ENCODE measurements around the gene RCN2. TPM values are rescaled to one million over a fixed set of nuclear protein-coding genes. Genes with fewer than 3 reads are reported as not detected.

The RCN2 gene
- total and polyA plus RNA-seq, 2 of the 8 experiments (the other 6 are each of a cell fraction or from before 2014, with no cell fraction given): 65.6 to 137 TPM

DNA sequence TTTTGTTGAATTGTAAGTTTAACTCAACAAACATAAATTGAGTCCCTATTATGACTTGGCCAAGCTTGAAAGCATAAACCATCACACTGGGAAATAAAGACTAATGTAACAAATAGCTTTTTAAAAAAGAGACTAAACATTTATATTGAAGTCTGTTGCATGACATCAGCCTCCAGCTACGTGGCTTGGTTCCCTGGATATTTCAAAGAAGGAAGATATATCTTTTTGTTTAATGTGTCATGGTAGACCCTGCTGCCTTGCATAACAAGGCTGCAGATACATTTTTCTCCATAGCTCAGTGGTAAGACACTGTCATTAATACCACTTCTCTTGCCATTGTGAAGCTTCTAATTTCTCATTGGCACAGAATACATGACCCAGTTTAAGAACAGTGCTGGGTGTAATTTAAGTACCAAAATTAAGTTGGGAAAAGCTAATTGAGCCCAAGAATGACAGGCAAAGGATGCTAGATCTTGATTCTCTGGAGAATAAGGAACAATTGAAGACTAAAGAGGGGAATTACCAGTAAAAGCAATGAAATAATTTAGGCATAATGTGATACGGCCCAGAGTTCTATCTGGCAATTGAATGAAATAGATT lies 14.0 kb downstream of the RCN2 start:
- Histone ChIP-seq H4K8ac (ENCODE audit: extremely low read depth, insufficient read depth, low read length) (no peak overlapping the region), H2BK15ac (ENCODE audit: low read length) (no peak overlapping the region), H4K5ac (ENCODE audit: insufficient read length, low read depth, low read length) (no peak overlapping the region), H3K36me3 (ENCODE audit: control insufficient read depth in 2 of 4, insufficient read depth in 4 of 4, low read length in 3 of 4) (peaks cover 7 to 75% (median 36%) of the 10 kb centered on the region in 4 experiments), H3K9me3 (ENCODE audit: insufficient read depth in 2 of 2, low read depth in 1 of 2, low read length in 1 of 2) (no peaks in the 10 kb centered on the region), H3K23ac (ENCODE audit: insufficient read length) (no peak overlapping the region), H3K9ac (replicated peaks in 1 of 4; ENCODE audit: extremely low read depth in 1 of 4, low read depth in 3 of 4, low read length in 3 of 4) (no peak overlapping the region), H3K4me3 (ENCODE audit: extremely low read depth in 1 of 4, insufficient read depth in 2 of 4, low read depth in 3 of 4, low read length in 4 of 4) (no peak overlapping the region), H3K18ac (ENCODE audit: extremely low read depth, low read length) (no peak overlapping the region), H3K27ac (ENCODE audit: low read depth, low read length) (no peak overlapping the region), H2AFZ (ENCODE audit: low read length) (no peak overlapping the region), H3K4me1 (replicated peaks in 1 of 4; ENCODE audit: control insufficient read depth in 3 of 4, insufficient read depth in 4 of 4, low read length in 3 of 4) (peaks cover 0 to 4% (median 1%) of the 10 kb centered on the region in 4 experiments; a peak in 2 of 7 replicates), H3K23me2 (ENCODE audit: low read depth, low read length) (no peaks in the 10 kb centered on the region), H3K79me2 (ENCODE audit: control insufficient read depth in 1 of 2, insufficient read depth in 2 of 2, low read length in 2 of 2) (peaks cover 0 to 4% of the 10 kb centered on the region in 2 experiments; a peak in 2 of 4 replicates), H3K14ac (ENCODE audit: insufficient read length) (no peak overlapping the region), H2BK5ac (ENCODE audit: low read depth, low read length) (no peak overlapping the region), H3K4me2 (ENCODE audit: insufficient read depth in 1 of 2, low read depth in 2 of 2, low read length in 2 of 2) (no peak overlapping the region), H3K56ac (replicated peaks; ENCODE audit: insufficient read length, low read depth, low read length) (no peak overlapping the region), H2BK12ac (ENCODE audit: low read depth, low read length) (no peak overlapping the region), H4K91ac (replicated peaks; ENCODE audit: insufficient read length, low read length) (no peak overlapping the region), H4K20me1 (replicated peaks in 1 of 2; ENCODE audit: control insufficient read depth in 1 of 2, insufficient read depth in 2 of 2, low read length in 2 of 2) (peaks cover 0 to 2% of the 10 kb centered on the region in 2 experiments), H3K27me3 (replicated peaks in 1 of 4; ENCODE audit: control insufficient read depth in 3 of 4, extremely low read depth in 1 of 4, insufficient read depth in 3 of 4, low read length in 3 of 4) (no peaks in the 10 kb centered on the region), H2BK20ac (ENCODE audit: low read length) (no peak overlapping the region), H2AK5ac (ENCODE audit: low read depth, low read length) (no peak overlapping the region), H3K4ac (replicated peaks; ENCODE audit: insufficient read length, low read depth, low read length) (no peak overlapping the region), H2BK120ac (replicated peaks; ENCODE audit: low read depth, low read length) (no peak overlapping the region), H3K79me1 (ENCODE audit: low read depth, low read length) (no peaks in the 10 kb centered on the region)
- no peak for DNase-seq (ENCODE audit: low read depth in 1 of 2, low spot score in 2 of 2)
- CTCF ChIA-PET (ENCODE audit: partially characterized antibody): interaction anchor here (0.6 to 2.2 kb wide), 2 partner anchors 19 to 89 kb away, joined by 3 to 7 read pairs; no protein-coding TSS in a partner anchor
- WGBS, 2 experiments (ENCODE audit: extremely low coverage in 1 of 2, insufficient coverage in 1 of 2, insufficient read length in 1 of 2, insufficient replicate concordance in 2 of 2, low coverage in 1 of 2, low lambda C conversion rate in 2 of 2, missing lambda C conversion rate in 1 of 2): 94% methylated on average over 2 of the region's 2 CpGs; no CpG with 5 or more reads in 1 of the 2 experiments
- TF ChIP-seq GABPA (IDR thresholded peaks at IDR 0.05; ENCODE audit: borderline replicate concordance, insufficient read depth, low read length) (no peak), MAFK (IDR thresholded peaks at IDR 0.05; ENCODE audit: low read depth, low read length) (no peak)
- POLR2A ChIA-PET (ENCODE audit: partially characterized antibody): interaction anchor here (1.1 to 3.6 kb wide), 5 partner anchors 10 to 17 kb away, joined by 3 to 13 read pairs (median 6); partner anchors contain the start of gene RCN2
- FAIRE-seq: no peak

All from H1 (cell line).